Fibroblast of skin of left biceps (primary cell): ENCODE data around the gene MRC1.

ENCODE experiments used
- DNase-seq, 2 experiments: peaks; one replicate each; pipeline ENCODE4 v3.0.0-alpha.2; 2013; ENCODE audit warnings: low read depth in 2 of 2

The MRC1 gene

GRCh38 chr10:17847585-17848296 is 38.6 kb downstream of the MRC1 start:
- DNase-seq: no peak

GRCh38 chr10:17848646-17849045 is 39.5 kb downstream of the MRC1 start:
- no peak for DNase-seq

GRCh38 chr10:17850501-17850900 is 41.4 kb downstream of the MRC1 start:
- no peak for DNase-seq

GRCh38 chr10:17851611-17852010 is 42.5 kb downstream of the MRC1 start:
- no peak for DNase-seq

- no peak for DNase-seq
Measured at GRCh38 chr10:17854044-17854652, 45.0 kb downstream of the MRC1 start.

GRCh38 chr10:17857040-17857439 is 47.9 kb downstream of the MRC1 start:
- DNase-seq: no peak

- no peak for DNase-seq
Measured at GRCh38 chr10:17859492-17860156, 50.5 kb downstream of the MRC1 start.

GRCh38 chr10:17861760-17862159 is 52.6 kb downstream of the MRC1 start:
- no peak for DNase-seq

GRCh38 chr10:17865351-17865750 is 56.2 kb downstream of the MRC1 start:
- DNase-seq: no peak

- DNase-seq: no peak
Measured at GRCh38 chr10:17866346-17866745, 57.2 kb downstream of the MRC1 start.

- no peak for DNase-seq
Measured at GRCh38 chr10:17867056-17867455, 57.9 kb downstream of the MRC1 start.

- DNase-seq: no peak
Measured at GRCh38 chr10:17871036-17871435, 61.9 kb downstream of the MRC1 start.

- no peak for DNase-seq
Measured at GRCh38 chr10:17872191-17873091, 63.3 kb downstream of the MRC1 start.

GRCh38 chr10:17873946-17874345 is 64.8 kb downstream of the MRC1 start:
- no peak for DNase-seq

GRCh38 chr10:17877121-17877520 is 68.0 kb downstream of the MRC1 start:
- no peak for DNase-seq

GRCh38 chr10:17878896-17879295 is 69.7 kb downstream of the MRC1 start:
- DNase-seq: no peak

GRCh38 chr10:17880601-17881000 is 71.5 kb downstream of the MRC1 start:
- DNase-seq: peak; percentile 20 to 30

GRCh38 chr10:17882557-17882956 is 73.4 kb downstream of the MRC1 start:
- no peak for DNase-seq

- no peak for DNase-seq
Measured at GRCh38 chr10:17883621-17884020, 74.5 kb downstream of the MRC1 start.

GRCh38 chr10:17888189-17888588 is 79.0 kb downstream of the MRC1 start:
- no peak for DNase-seq

GRCh38 chr10:17891435-17891834 is 82.3 kb downstream of the MRC1 start:
- no peak for DNase-seq

- no peak for DNase-seq
Measured at GRCh38 chr10:17904564-17904963, 95.4 kb downstream of the MRC1 start.
